Measurements from ENCODE around the gene ZFY. TPM values are rescaled to one million over a fixed set of nuclear protein-coding genes. Genes with fewer than 3 reads are reported as not detected.

Gene ZFY
- total RNA-seq, 1 donor from 2014 or later = 16.8 TPM

- Histone ChIP-seq H4K20me1 (ENCODE audit: insufficient read depth, low read length) (peaks cover 24% of the 10 kb centered on the region), H3K4me3 (ENCODE audit: insufficient read depth, low read depth, low read length) (peak overlapping the region; percentile 76), H3K9ac (ENCODE audit: low read length) (peak overlapping the region; percentile 99), H3K4me1 (ENCODE audit: insufficient read depth, low read length) (peaks cover 2% of the 10 kb centered on the region), H3K27ac (ENCODE audit: low read depth, low read length) (peak overlapping the region; percentile 98), H3K36me3 (ENCODE audit: insufficient read depth, low read length) (no peaks in the 10 kb centered on the region), H3K27me3 (ENCODE audit: insufficient read depth, low read length) (no peaks in the 10 kb centered on the region), H3K9me3 (ENCODE audit: insufficient read depth, low read depth, low read length) (no peaks in the 10 kb centered on the region), H2AFZ (ENCODE audit: low read depth, low read length) (no peak overlapping the region), H3K4me2 (ENCODE audit: low read length) (peak overlapping the region; percentile 92), H3K79me2 (ENCODE audit: insufficient read depth, low read length) (peaks cover 39% of the 10 kb centered on the region)
- TF ChIP-seq CTCF (IDR thresholded peaks at IDR 0.05; ENCODE audit: insufficient read depth, low read depth, low read length) = no peak
- TF ChIP-seq EZH2 (IDR thresholded peaks at IDR 0.05; ENCODE audit: insufficient read depth, low read length) = no peak
- DNase-seq (ENCODE audit: low read depth) (no peak), FAIRE-seq (no peak)
- Mint-ChIP-seq H3K9me3 (ENCODE audit: unreplicated experiment) (no peaks in the 10 kb centered on the region), H3K4me3 (ENCODE audit: unreplicated experiment) (peak overlapping the region; percentile 87), H3K4me1 (ENCODE audit: low read depth, unreplicated experiment) (peaks cover 9% of the 10 kb centered on the region), H3K36me3 (ENCODE audit: low read depth, unreplicated experiment) (no peaks in the 10 kb centered on the region), H3K27me3 (ENCODE audit: low read depth, unreplicated experiment) (no peaks in the 10 kb centered on the region), H3K27ac (ENCODE audit: unreplicated experiment) (peak overlapping the region; percentile 62)
Observed at GRCh38 chrY:2934078-2934477, 1.1 kb upstream of the ZFY start.

- peak overlapping the region; percentile 76 for H3K4me3 ChIP-seq (ENCODE audit: insufficient read depth, low read depth, low read length)
- peak overlapping the region; percentile 77 for H2AFZ ChIP-seq (ENCODE audit: low read depth, low read length)
- H3K27me3 ChIP-seq (ENCODE audit: insufficient read depth, low read length) = no peaks in the 10 kb centered on the region
- TF ChIP-seq EZH2 (IDR thresholded peaks at IDR 0.05; ENCODE audit: insufficient read depth, low read length) (no peak), CTCF (IDR thresholded peaks at IDR 0.05; ENCODE audit: insufficient read depth, low read depth, low read length) (peak; percentile 32)
- FAIRE-seq (no peak), DNase-seq (ENCODE audit: low read depth) (no peak)
- Mint-ChIP-seq H3K27ac (ENCODE audit: unreplicated experiment) (peak overlapping the region; percentile 98), H3K27me3 (ENCODE audit: low read depth, unreplicated experiment) (no peaks in the 10 kb centered on the region), H3K4me1 (ENCODE audit: low read depth, unreplicated experiment) (peaks cover 20% of the 10 kb centered on the region), H3K9me3 (ENCODE audit: unreplicated experiment) (no peaks in the 10 kb centered on the region), H3K4me3 (ENCODE audit: unreplicated experiment) (peak overlapping the region; percentile 89), H3K36me3 (ENCODE audit: low read depth, unreplicated experiment) (no peaks in the 10 kb centered on the region)
- no peaks in the 10 kb centered on the region for H3K9me3 ChIP-seq (ENCODE audit: insufficient read depth, low read depth, low read length)
- peak overlapping the region; percentile 92 for H3K4me2 ChIP-seq (ENCODE audit: low read length)
- H3K36me3 ChIP-seq (ENCODE audit: insufficient read depth, low read length) = no peaks in the 10 kb centered on the region
- peaks cover 2% of the 10 kb centered on the region for H3K4me1 ChIP-seq (ENCODE audit: insufficient read depth, low read length)
- H3K9ac ChIP-seq (ENCODE audit: low read length) = peak overlapping the region; percentile 99
- H4K20me1 ChIP-seq (ENCODE audit: insufficient read depth, low read length) = peaks cover 30% of the 10 kb centered on the region
- H3K79me2 ChIP-seq (ENCODE audit: insufficient read depth, low read length) = peaks cover 57% of the 10 kb centered on the region
- H3K27ac ChIP-seq (ENCODE audit: low read depth, low read length) = peak overlapping the region; percentile 98
Observed at GRCh38 chrY:2935716-2936435, 695 bp downstream of the ZFY start.

GRCh38 chrY:2936436-2936750 lies 1.2 kb downstream of the ZFY start:
- Histone ChIP-seq H4K20me1 (ENCODE audit: insufficient read depth, low read length) (peaks cover 33% of the 10 kb centered on the region), H3K79me2 (ENCODE audit: insufficient read depth, low read length) (peaks cover 62% of the 10 kb centered on the region), H3K9ac (ENCODE audit: low read length) (peak overlapping the region; percentile 99), H3K9me3 (ENCODE audit: insufficient read depth, low read depth, low read length) (no peaks in the 10 kb centered on the region), H3K4me2 (ENCODE audit: low read length) (peak overlapping the region; percentile 92), H3K4me1 (ENCODE audit: insufficient read depth, low read length) (peaks cover 2% of the 10 kb centered on the region), H3K4me3 (ENCODE audit: insufficient read depth, low read depth, low read length) (peak overlapping the region; percentile 76), H2AFZ (ENCODE audit: low read depth, low read length) (no peak overlapping the region), H3K36me3 (ENCODE audit: insufficient read depth, low read length) (no peaks in the 10 kb centered on the region), H3K27ac (ENCODE audit: low read depth, low read length) (peak overlapping the region; percentile 98), H3K27me3 (ENCODE audit: insufficient read depth, low read length) (no peaks in the 10 kb centered on the region)
- peak overlapping the region; percentile 89 for H3K4me3 Mint-ChIP-seq (ENCODE audit: unreplicated experiment)
- no peak for FAIRE-seq
- TF ChIP-seq CTCF (IDR thresholded peaks at IDR 0.05; ENCODE audit: insufficient read depth, low read depth, low read length) = no peak
- no peak for TF ChIP-seq EZH2 (IDR thresholded peaks at IDR 0.05; ENCODE audit: insufficient read depth, low read length)
- DNase-seq (ENCODE audit: low read depth) = no peak
- no peaks in the 10 kb centered on the region for H3K36me3 Mint-ChIP-seq (ENCODE audit: low read depth, unreplicated experiment)
- H3K4me1 Mint-ChIP-seq (ENCODE audit: low read depth, unreplicated experiment) = peaks cover 20% of the 10 kb centered on the region
- H3K27ac Mint-ChIP-seq (ENCODE audit: unreplicated experiment) = peak overlapping the region; percentile 53
- H3K9me3 Mint-ChIP-seq (ENCODE audit: unreplicated experiment) = no peaks in the 10 kb centered on the region
- H3K27me3 Mint-ChIP-seq (ENCODE audit: low read depth, unreplicated experiment) = no peaks in the 10 kb centered on the region

Measured in astrocyte (in vitro differentiated cells and primary cell).